Measurements from ENCODE around the gene PIPOX.

PIPOX gene

DNA sequence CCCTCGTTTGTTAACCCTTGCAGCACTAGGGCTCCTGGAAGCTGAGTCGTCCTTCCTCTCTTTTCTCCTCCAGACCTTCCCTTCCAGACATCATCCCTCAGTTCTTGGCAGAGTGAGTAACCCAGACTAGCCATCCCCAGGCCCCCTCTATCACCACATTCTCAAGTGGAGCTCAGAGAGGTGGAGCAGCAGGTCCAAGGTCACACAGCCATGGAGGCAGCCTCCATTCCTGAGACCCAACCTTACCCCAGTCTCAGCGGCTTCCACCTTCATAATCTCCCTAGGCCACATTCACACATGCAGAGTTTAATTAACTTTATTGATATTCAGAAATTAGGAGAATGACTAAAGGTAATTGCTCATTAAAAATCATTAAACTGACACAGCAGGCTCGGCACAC, 40.1 kb upstream of the PIPOX start:
- TF ChIP-seq, protein P1, sequence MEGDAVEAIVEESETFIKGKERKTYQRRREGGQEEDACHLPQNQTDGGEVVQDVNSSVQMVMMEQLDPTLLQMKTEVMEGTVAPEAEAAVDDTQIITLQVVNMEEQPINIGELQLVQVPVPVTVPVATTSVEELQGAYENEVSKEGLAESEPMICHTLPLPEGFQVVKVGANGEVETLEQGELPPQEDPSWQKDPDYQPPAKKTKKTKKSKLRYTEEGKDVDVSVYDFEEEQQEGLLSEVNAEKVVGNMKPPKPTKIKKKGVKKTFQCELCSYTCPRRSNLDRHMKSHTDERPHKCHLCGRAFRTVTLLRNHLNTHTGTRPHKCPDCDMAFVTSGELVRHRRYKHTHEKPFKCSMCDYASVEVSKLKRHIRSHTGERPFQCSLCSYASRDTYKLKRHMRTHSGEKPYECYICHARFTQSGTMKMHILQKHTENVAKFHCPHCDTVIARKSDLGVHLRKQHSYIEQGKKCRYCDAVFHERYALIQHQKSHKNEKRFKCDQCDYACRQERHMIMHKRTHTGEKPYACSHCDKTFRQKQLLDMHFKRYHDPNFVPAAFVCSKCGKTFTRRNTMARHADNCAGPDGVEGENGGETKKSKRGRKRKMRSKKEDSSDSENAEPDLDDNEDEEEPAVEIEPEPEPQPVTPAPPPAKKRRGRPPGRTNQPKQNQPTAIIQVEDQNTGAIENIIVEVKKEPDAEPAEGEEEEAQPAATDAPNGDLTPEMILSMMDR (IDR thresholded peaks at IDR 0.05), result no peak
- no peak for DNase-seq (ENCODE audit: low spot score)
- Histone ChIP-seq H3K27ac (no peak overlapping the region), H3K4me3 (no peak overlapping the region)

DNA sequence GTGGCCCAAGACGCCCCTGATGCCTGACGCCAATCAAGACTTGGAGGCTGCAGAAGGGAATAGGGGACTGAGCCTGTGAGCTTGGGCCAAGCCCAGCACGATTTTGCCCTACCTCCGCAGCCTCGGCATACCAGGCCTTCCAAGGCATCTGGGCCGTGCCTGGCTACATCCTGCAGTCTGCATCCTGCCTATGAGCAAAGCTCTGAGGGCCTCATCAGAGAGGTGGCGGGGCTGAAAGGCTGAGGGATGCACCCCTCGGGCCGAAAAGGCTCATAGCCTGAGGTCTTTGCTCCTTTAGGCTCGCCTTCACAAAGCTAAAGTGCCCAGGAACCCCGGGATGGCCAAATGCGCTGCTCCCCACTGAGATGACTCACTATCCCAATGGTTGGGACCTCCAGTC, 39.7 kb upstream of the PIPOX start:
- no peak for DNase-seq (ENCODE audit: low spot score)

DNA sequence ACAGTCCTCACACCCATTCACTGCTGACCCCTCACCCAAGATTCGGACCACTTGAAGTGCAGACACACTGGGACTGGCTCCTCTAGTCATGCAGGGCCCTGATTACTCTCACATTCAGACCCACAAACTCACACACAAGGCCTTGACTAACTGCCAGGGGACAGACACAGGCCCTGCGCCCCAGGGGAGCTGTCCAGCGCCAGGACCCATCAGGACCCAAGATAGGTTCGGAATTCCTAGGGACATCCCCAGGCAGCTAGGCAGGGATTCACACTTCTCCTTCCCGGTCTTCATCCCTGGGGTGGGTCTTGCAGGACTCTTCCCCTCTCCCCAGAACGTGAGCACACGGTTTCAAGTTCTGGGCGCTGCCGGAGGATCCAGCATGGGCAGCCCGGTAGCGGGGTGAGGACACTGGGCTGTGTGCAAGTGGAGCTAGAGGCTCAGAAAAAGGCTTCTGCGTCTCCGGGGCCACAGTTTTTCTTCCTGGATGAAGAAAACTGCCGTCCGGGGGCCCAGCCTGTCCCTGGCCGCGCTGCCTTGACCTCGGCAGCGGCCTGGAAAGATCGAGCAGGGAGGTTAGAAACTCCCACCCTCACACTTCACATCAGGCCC, 38.8 kb upstream of the PIPOX start:
- Histone ChIP-seq H3K4me3 (no peak overlapping the region), H3K27ac (no peak overlapping the region)
- TF ChIP-seq, protein P1 (IDR thresholded peaks at IDR 0.05), result no peak
- DNase-seq (ENCODE audit: low spot score), result no peak

More for the DNA sequence above, 39.7 kb upstream of the PIPOX start:
- Histone ChIP-seq H3K27ac (no peak overlapping the region), H3K4me3 (no peak overlapping the region)
- TF ChIP-seq, protein P1 (IDR thresholded peaks at IDR 0.05), result no peak

DNA sequence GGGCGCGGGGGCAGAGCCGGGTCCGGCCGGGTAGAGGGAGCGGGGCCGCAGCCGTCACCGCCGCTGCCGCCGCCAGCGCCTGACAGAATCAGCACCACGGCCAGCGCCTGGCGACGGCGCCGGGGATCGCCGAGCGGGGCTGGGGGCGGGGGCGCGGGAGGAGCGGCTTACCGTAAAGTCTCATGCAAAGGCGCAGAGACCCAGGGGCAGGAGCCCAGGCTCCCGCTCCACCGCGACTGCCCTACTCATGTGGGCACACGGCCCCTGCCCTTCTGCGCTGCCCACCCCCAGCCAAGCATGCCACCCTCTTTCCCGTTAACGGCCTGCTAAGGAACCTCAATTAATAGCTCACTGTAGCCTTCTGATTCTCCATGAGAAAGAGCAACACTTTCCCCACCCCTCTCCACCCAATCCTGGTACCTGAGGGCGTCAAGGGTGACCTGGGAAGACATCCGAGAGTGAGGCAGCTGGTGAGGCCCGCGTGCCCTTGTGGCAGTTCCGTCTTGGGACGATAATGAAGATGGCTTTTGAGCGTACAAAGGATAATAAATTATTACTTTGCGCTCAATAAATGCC, 36.9 kb upstream of the PIPOX start, which contains the start of gene SEZ6:
Gene SEZ6, minus strand, starts transcription at position 98 of the 576 bp plus-strand sequence. CDS start 164 bp downstream, outside the sequence.
- H3K4me3 ChIP-seq, result peak within 1 kb of the TSS; percentile 62
- TF ChIP-seq, protein P1 (IDR thresholded peaks at IDR 0.05), result no peak

DNA sequence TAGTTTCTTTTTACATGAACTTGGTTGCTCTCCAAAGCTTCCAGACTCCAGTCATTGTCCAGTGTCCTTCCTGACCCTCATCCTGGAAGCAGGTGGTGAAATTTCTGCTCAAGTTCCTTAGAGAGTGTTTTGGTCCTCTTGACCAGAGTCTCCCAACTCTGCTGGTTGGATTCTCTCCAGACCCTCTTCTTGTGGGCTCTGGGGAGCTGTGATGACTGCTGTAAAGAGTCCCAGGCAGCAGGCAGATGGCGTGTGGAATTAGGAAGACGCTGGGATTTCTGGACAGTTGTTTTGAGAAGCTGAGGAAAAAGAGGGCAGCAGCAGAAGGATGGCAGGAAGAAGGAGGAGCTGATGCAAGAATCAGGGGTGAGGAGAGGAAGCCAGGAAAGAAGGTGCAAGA, 35.5 kb upstream of the PIPOX start:
- Histone ChIP-seq H3K27ac (no peak overlapping the region), H3K4me3 (no peak overlapping the region)
- no peak for DNase-seq (ENCODE audit: low spot score)
- TF ChIP-seq, protein P1 (IDR thresholded peaks at IDR 0.05), result no peak

More for the DNA sequence above, 36.9 kb upstream of the PIPOX start, which contains the start of gene SEZ6:
- H3K27ac ChIP-seq, result no peak within 1 kb of the TSS
- DNase-seq (ENCODE audit: low spot score), result no peak

DNA sequence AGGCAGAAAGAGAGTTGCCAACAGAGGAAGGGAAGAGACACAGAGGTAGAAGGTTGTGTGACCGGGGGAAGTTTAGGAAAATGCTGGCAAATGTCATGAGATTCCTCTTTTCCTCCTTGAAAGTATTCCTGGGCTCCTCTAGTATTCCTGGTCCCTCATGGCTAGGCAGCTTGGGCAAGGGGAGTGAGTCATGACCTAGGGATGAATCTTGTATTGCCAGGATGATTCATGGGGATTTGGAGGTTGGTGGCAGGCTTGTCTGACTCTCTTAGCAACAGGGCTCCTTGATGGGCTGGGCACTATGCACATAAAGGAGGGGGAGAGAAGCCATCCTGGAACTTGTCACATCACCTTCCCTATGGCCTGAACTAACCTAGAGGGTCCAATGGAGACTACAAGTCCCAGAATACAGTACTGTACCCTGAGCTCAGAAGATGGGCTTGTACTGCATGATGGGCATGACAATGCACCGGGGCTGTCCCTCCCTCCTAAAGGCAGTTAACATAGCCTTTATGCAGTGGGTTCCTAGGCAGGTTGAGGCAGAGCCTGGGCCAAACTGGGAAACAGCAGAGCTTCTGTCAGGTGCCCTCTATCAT, 35.0 kb upstream of the PIPOX start:
- H3K27ac ChIP-seq, result no peak overlapping the region
- TF ChIP-seq, protein P1 (IDR thresholded peaks at IDR 0.05), result no peak
- no peak overlapping the region for H3K4me3 ChIP-seq
- no peak for DNase-seq (ENCODE audit: low spot score)

DNA sequence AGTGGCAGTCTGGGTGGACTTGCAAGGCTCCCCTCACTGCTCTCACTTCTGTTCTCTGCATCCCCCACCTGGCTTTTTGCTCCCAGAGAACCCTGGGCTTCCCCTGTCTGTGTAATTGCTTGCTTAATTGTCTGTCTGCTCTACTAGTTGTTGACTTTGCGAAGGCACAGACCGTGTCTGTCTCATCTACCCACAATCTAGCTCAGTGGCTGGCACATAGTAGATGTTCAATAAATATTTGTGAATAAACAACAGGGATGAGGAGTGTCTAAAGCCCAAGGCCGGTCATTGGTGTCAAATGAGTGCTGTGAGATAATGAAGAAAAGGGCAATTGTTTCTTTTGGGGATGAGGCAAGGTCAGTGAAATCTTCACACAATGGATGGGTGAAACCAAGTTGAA, 34.4 kb upstream of the PIPOX start:
- no peak for DNase-seq (ENCODE audit: low spot score)
- TF ChIP-seq, protein P1 (IDR thresholded peaks at IDR 0.05), result no peak
- no peak overlapping the region for H3K27ac ChIP-seq
- no peak overlapping the region for H3K4me3 ChIP-seq
